HG02885 (cell line): ENCODE results near the gene ZFAND4.
A peak's percentile ranks its signal among the peaks of the same experiment; 100 is the strongest.
"Not testable (repeated sequence)": the region's sequence is repeated elsewhere in the genome, so short reads cannot be mapped to it uniquely, and the experiment has no call there.

Experiments
- ATAC-seq: cut with Tn5 transposase; IDR thresholded peaks from one replicate; pipeline ENCODE4 v1.9.1; 2021; ENCODE audit warnings: mild to moderate bottlenecking; ENCODE audit not compliant: unreplicated experiment, poor library complexity

The ZFAND4 gene

GRCh38 chr10:45644527-45644926 is 28.0 kb downstream of the ZFAND4 start:
- ATAC-seq: no peak

- ATAC-seq: no peak
These were observed 31.6 kb downstream of the ZFAND4 start for GRCh38 chr10:45640941-45641340.

- no peak for ATAC-seq
These were observed 32.5 kb downstream of the ZFAND4 start for GRCh38 chr10:45640049-45640448.

GRCh38 chr10:45627412-45628048 is 45.0 kb downstream of the ZFAND4 start:
- no peak for ATAC-seq

GRCh38 chr10:45625879-45626278 is 46.7 kb downstream of the ZFAND4 start:
- ATAC-seq: no peak

GRCh38 chr10:45624724-45625123 is 47.8 kb downstream of the ZFAND4 start:
- no peak for ATAC-seq

GRCh38 chr10:45614869-45615268 is 57.7 kb downstream of the ZFAND4 start:
- no peak for ATAC-seq

- no peak for ATAC-seq
These were observed 59.8 kb downstream of the ZFAND4 start for GRCh38 chr10:45612741-45613140.

GRCh38 chr10:45608052-45608451 is 64.5 kb downstream of the ZFAND4 start:
- ATAC-seq: no peak

- ATAC-seq: no peak
These were observed 65.3 kb downstream of the ZFAND4 start for GRCh38 chr10:45607276-45607675.

- no peak for ATAC-seq
These were observed 69.7 kb downstream of the ZFAND4 start for GRCh38 chr10:45602836-45603235.

- ATAC-seq: no peak
These were observed 70.4 kb downstream of the ZFAND4 start for GRCh38 chr10:45602082-45602730.

GRCh38 chr10:45601254-45601930 is 71.2 kb downstream of the ZFAND4 start:
- ATAC-seq: not testable (repeated sequence)

GRCh38 chr10:45600337-45601253 is 72.0 kb downstream of the ZFAND4 start:
- ATAC-seq: not testable (repeated sequence)

- no peak for ATAC-seq
These were observed 72.9 kb downstream of the ZFAND4 start for GRCh38 chr10:45599646-45600045.

- ATAC-seq: no peak
These were observed 73.5 kb downstream of the ZFAND4 start for GRCh38 chr10:45599021-45599603.

- ATAC-seq: no peak
These were observed 76.0 kb downstream of the ZFAND4 start for GRCh38 chr10:45596526-45596925.

- peak; percentile 97 for ATAC-seq
These were observed 78.1 kb downstream of the ZFAND4 start for GRCh38 chr10:45594276-45595157.

GRCh38 chr10:45593938-45594275 is 78.7 kb downstream of the ZFAND4 start:
- no peak for ATAC-seq
